LNCaP clone FGC (cell line): Measurements from ENCODE around the gene MAP4K4.

ENCODE experiments used
- DNase-seq: peaks from one replicate; pipeline ENCODE4 v3.0.0-alpha.2; 2011; ENCODE audit warnings: low read depth
- H3K4me3 ChIP-seq: 2 replicates; pipeline ENCODE4 v1.5.1; 2011; ENCODE audit warnings: mild to moderate bottlenecking, low read depth, low read length, control low read depth
- TF ChIP-seq, protein P1 (sequence below): IDR thresholded peaks from 2 replicates; pipeline ENCODE4 v1.5.1; 2012; ENCODE audit warnings: mild to moderate bottlenecking; ENCODE audit not compliant: control insufficient read depth, insufficient read depth; ENCODE audit errors: extremely low read depth

MAP4K4 gene

DNA sequence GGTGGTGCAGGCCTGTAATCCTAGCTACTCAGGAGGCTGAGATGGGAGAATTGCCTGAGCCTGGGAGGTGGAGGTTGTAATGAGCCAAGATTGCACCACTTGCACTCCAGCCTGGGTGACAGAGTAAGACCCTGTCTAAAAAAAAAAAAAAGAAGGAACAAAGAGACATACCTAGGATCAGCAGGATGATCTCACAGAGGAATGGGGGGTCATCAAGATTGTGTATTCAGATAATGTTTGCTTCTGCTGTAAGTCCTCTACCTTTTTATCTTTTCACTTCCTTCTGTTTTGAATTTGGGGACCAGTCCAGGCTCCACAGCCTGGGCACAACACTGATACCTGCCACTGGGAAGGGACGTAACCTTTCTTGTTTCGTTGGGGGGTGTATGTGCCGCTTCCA, 53.2 kb downstream of the MAP4K4 start:
- TF ChIP-seq, protein P1, sequence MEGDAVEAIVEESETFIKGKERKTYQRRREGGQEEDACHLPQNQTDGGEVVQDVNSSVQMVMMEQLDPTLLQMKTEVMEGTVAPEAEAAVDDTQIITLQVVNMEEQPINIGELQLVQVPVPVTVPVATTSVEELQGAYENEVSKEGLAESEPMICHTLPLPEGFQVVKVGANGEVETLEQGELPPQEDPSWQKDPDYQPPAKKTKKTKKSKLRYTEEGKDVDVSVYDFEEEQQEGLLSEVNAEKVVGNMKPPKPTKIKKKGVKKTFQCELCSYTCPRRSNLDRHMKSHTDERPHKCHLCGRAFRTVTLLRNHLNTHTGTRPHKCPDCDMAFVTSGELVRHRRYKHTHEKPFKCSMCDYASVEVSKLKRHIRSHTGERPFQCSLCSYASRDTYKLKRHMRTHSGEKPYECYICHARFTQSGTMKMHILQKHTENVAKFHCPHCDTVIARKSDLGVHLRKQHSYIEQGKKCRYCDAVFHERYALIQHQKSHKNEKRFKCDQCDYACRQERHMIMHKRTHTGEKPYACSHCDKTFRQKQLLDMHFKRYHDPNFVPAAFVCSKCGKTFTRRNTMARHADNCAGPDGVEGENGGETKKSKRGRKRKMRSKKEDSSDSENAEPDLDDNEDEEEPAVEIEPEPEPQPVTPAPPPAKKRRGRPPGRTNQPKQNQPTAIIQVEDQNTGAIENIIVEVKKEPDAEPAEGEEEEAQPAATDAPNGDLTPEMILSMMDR, result no peak
- no peak for DNase-seq
- no peak overlapping the region for H3K4me3 ChIP-seq

DNA sequence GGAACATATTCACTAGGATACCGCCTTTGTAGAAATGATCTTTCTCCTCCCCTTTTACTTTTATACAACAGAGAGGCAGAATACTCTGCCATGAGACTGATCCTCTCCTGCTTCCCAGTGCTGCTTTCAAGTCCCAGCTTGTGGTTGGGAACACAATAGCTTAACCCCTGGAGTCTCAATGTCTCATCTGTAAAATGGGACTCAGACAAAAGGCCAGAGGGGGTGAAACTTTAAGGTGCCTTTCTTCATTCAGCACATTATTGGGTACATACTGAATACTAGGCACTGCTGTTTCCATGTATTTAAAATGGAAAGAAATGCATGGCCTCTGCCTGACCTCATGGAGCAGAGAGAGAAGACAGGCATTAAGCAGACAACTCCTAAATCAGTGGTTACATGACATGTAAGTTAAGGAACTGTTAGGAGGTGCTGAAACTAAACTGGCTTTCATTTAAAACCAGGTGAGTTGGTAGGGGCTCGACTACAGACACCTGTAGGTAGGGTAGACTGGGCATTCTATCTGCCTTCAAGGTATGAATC, 53.8 kb downstream of the MAP4K4 start:
- TF ChIP-seq, protein P1, result no peak
- no peak overlapping the region for H3K4me3 ChIP-seq
- no peak for DNase-seq

- DNase-seq, result no peak
- H3K4me3 ChIP-seq, result no peak overlapping the region
- TF ChIP-seq, protein P1, result no peak
Measured at GRCh38 chr2:101751875-101752619, 54.5 kb downstream of the MAP4K4 start.

DNA sequence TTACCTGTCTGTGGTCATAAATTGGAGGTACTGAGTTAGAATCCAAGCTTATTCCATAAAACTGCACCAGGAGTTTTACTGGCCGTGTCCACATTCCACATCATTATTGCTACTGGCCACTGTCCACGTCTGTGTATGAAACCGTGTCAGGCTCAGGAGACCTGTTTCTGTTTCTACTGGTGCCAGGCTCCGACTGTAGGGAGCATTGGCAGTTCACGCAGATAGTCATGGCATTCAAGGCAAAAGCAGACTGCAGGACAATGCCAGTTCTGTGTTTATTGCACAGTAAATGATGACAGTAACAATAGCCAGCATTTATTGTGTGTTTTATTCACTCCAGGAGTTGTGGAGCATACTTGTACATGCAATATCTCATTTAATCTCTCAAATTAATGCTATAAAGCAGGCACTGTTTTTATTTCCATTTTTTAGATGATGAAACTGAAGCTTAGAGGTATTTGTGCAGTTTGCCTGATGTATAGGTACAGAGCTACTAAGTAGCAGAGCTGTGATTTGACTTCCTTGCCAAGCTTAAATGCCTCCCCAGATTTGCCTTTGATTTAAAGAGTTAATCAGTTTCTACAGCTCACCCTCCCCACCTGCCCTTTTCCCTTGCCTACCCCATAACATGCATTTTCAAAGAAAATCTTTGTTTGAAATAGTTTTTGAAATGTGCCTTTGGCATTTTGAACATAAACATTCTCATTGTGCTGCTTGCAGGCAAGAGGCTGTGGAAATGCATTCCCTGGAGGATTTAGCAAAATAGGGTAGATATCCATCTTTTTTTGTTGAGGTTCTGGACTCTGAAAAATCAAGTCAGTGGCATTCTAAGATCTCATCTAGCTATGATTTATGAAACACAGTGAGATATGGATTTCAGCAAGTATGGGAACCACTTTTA, 55.5 kb downstream of the MAP4K4 start:
- no peak overlapping the region for H3K4me3 ChIP-seq
- peak; percentile 58 for DNase-seq
- TF ChIP-seq, protein P1, result no peak

DNA sequence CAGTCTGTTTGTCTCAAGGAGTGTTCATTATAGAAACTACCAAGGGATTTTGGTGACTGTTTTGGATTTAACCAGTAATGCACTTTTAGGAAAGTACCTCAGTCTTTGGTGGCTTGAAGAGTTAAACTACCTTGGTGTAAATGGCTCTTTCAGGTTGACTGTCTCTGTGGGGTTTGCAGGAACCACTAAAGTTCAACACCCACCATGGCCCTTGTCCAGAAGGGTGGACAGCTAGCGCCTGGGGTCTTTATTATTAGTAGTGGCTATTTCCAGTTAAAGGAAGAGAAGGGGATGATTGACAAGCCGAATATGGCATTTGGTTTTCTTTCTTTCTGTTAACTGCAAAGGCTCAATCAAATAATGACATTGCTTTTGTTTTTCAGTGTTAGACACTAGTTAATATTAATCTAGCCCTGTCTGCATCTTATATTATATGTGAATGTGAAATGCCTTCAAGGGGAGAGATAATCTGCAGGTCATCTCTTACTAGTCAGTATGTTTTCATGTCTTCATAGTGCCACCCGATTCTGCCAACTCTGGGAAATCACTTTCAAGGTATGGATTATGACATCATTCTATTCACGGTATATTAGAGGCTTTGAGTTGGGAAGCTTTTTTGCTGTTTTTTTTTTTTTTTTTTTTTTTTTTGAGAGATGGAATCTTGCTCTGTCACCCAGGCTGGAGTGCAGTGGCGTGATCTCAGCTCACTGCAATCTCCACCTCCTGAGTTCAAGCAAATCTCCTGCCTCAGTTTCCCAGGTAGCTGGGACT, 56.4 kb downstream of the MAP4K4 start:
- TF ChIP-seq, protein P1, result no peak
- no peak for DNase-seq
- no peak overlapping the region for H3K4me3 ChIP-seq

DNA sequence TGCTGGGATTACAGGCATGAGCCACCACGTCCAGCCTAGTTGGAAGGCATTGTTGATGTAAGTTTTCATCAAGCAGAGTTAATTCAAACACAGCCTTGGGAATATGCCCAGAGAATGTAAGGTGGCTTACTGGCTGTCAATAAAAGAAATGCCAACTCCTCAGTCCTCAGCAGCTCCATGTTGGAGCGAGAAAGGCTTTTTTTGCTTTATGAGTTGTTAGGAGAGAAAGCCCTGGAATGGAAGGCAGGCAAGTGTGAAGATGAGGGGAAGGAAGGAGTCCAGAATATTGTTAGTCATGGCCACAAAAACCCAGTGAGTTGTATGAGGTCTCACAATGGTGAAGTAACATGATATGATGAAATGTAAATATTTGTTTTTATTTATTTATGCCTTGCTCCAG, 57.1 kb downstream of the MAP4K4 start:
- DNase-seq, result peak; percentile 94
- TF ChIP-seq, protein P1, result no peak
- no peak overlapping the region for H3K4me3 ChIP-seq
